Cardiac muscle cell (in vitro differentiated cells and primary cell): ENCODE measurements around the gene DAD1. TPM values are rescaled to one million over a fixed set of nuclear protein-coding genes. Genes with fewer than 3 reads are reported as not detected.

ENCODE experiments used
- DNase-seq, 2 donors: peaks; one replicate each; pipeline versions ENCODE4 v3.0.0 to v3.0.0-alpha.2; 2010 to 2017; ENCODE audit warnings: low read depth in 1 of 2, low spot score in 1 of 2
- H3K27ac ChIP-seq: fragments of 200-600 bp; sonication (generic); 2 replicates; pipeline ENCODE4 v1.5.1; 2016
- H3K27me3 ChIP-seq: fragments of 200-600 bp; sonication (generic); 2 replicates; pipeline ENCODE4 v1.6.0; 2016; ENCODE audit warnings: control low read depth
- H3K36me3 ChIP-seq: fragments of 200-600 bp; sonication (generic); 2 replicates; pipeline ENCODE4 v1.5.1; 2016; ENCODE audit warnings: control low read depth
- H3K4me1 ChIP-seq: fragments of 200-600 bp; sonication (generic); 2 replicates; pipeline ENCODE4 v1.8.1; 2017; ENCODE audit warnings: low read depth, mild to moderate bottlenecking, mixed run types
- H3K4me3 ChIP-seq: fragments of 200-600 bp; sonication (generic); 2 replicates; pipeline ENCODE4 v1.5.1; 2016; ENCODE audit warnings: mild to moderate bottlenecking
- H3K9me3 ChIP-seq: fragments of 200-600 bp; sonication (generic); 2 replicates; pipeline ENCODE4 v1.5.1; 2017; ENCODE audit warnings: low read depth, mild to moderate bottlenecking, control low read depth
- polyA plus RNA-seq: library from polyadenylated mRNA; unstranded; fragments of >200 nt; fragmentation: Nextera tagmentation; extraction: Ambion mirVana; gene quantifications from 2 replicates; pipeline ENCODE4 v1.2.1, GENCODE V29; 2016
- total RNA-seq: library from RNA; depleted of rRNA; stranded (reverse); fragments of >200 nt; gene quantifications from 2 replicates; pipeline ENCODE4 v1.2.3, GENCODE V29; 2016
- TF ChIP-seq, protein P1 (sequence below): IDR thresholded peaks from 2 replicates; pipeline ENCODE4 v1.5.1; 2012; ENCODE audit warnings: low read depth, mild to moderate bottlenecking, low read length

Gene DAD1
- total and polyA plus RNA-seq, 2 experiments from 2014 or later, result 103 to 444 TPM

- no peak overlapping the region for H3K4me3 ChIP-seq
- no peaks in the 10 kb centered on the region for H3K9me3 ChIP-seq
- no peak for DNase-seq
- H3K36me3 ChIP-seq, result no peaks in the 10 kb centered on the region
- H3K4me1 ChIP-seq, result no peaks in the 10 kb centered on the region
- TF ChIP-seq, protein P1, sequence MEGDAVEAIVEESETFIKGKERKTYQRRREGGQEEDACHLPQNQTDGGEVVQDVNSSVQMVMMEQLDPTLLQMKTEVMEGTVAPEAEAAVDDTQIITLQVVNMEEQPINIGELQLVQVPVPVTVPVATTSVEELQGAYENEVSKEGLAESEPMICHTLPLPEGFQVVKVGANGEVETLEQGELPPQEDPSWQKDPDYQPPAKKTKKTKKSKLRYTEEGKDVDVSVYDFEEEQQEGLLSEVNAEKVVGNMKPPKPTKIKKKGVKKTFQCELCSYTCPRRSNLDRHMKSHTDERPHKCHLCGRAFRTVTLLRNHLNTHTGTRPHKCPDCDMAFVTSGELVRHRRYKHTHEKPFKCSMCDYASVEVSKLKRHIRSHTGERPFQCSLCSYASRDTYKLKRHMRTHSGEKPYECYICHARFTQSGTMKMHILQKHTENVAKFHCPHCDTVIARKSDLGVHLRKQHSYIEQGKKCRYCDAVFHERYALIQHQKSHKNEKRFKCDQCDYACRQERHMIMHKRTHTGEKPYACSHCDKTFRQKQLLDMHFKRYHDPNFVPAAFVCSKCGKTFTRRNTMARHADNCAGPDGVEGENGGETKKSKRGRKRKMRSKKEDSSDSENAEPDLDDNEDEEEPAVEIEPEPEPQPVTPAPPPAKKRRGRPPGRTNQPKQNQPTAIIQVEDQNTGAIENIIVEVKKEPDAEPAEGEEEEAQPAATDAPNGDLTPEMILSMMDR, result no peak
- no peaks in the 10 kb centered on the region for H3K27me3 ChIP-seq
- no peak overlapping the region for H3K27ac ChIP-seq
Observed at GRCh38 chr14:22524784-22525161, 64.3 kb downstream of the DAD1 start.

DNA sequence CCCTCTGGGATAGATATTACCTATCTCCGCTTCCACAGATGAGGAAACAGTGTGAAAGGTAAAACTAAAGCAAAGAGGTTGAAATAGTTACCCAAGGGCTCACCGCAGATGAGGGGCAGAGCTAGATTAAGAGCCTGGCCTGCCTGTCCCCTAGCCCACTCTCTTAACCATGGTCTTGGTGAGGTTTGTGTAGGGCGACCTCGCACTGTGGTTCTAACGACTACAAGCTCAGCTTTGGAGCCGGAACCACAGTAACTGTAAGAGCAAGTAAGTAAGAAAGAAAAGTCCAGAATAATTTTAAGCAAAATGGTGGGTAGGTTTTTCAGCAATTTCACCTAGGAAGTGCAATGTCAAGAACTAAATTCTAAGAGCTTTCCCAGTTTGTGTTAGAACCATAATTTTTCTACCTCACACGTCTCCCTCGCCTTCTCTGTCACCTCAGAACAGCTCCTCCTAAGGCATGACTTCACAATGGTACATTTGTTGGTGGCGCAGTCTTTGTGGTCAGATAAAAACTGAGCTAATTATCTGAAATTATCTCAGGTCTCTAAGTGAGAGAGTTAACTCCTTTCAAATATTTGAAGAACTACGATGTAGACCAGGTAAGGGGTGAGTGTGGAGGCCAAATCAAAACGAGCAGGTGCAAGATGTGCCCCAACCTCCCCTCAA lies 64.8 kb downstream of the DAD1 start:
- H3K4me3 ChIP-seq, result no peak overlapping the region
- H3K27me3 ChIP-seq, result no peaks in the 10 kb centered on the region
- TF ChIP-seq, protein P1, result no peak
- DNase-seq, result no peak
- H3K9me3 ChIP-seq, result no peaks in the 10 kb centered on the region
- no peaks in the 10 kb centered on the region for H3K4me1 ChIP-seq
- no peak overlapping the region for H3K27ac ChIP-seq
- no peaks in the 10 kb centered on the region for H3K36me3 ChIP-seq

- DNase-seq, result no peak
- no peaks in the 10 kb centered on the region for H3K9me3 ChIP-seq
- H3K27me3 ChIP-seq, result no peaks in the 10 kb centered on the region
- TF ChIP-seq, protein P1, result no peak
- H3K27ac ChIP-seq, result no peak overlapping the region
- H3K4me1 ChIP-seq, result no peaks in the 10 kb centered on the region
- H3K36me3 ChIP-seq, result no peaks in the 10 kb centered on the region
- H3K4me3 ChIP-seq, result no peak overlapping the region
Observed at GRCh38 chr14:22523283-22523682, 65.7 kb downstream of the DAD1 start.

DNA sequence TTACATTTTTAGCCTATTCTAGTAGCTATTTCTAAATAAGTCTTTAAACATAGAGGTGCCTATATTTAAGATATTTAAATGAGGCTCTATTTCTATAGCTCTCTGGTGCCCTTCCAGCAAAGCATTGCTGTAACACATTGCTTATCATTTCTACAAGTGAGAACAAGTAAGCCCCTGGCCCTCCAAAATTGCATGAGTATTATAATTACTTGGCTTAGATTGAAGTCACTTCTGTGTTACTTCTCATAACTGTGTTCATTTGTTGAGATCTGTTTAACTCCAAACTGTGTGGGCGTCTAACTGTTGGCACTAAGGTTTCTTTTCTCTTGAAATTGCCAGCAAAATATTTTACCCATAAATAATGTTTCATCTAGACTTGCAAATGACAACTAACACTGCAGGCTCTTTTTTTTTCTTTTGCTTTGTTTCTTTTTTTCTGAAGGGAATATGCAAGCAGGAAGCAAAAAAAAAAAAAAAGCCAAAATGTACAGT lies 66.5 kb downstream of the DAD1 start:
- Histone ChIP-seq H3K36me3 (no peaks in the 10 kb centered on the region), H3K4me1 (no peaks in the 10 kb centered on the region), H3K27me3 (no peaks in the 10 kb centered on the region), H3K4me3 (no peak overlapping the region), H3K9me3 (no peaks in the 10 kb centered on the region), H3K27ac (no peak overlapping the region)
- DNase-seq, result no peak
- TF ChIP-seq, protein P1, result no peak

- H3K9me3 ChIP-seq, result no peaks in the 10 kb centered on the region
- no peaks in the 10 kb centered on the region for H3K27me3 ChIP-seq
- H3K4me3 ChIP-seq, result no peak overlapping the region
- TF ChIP-seq, protein P1, result no peak
- no peaks in the 10 kb centered on the region for H3K36me3 ChIP-seq
- H3K27ac ChIP-seq, result no peak overlapping the region
- DNase-seq, result no peak
- H3K4me1 ChIP-seq, result no peaks in the 10 kb centered on the region
Observed at GRCh38 chr14:22521449-22522239, 67.4 kb downstream of the DAD1 start.
